ENCODE results near the gene ADAM20. TPM values are rescaled to one million over a fixed set of nuclear protein-coding genes. Genes with fewer than 3 reads are reported as not detected.
A peak's percentile ranks its signal among the peaks of the same experiment; 100 is the strongest.
"Not testable (repeated sequence)": the region's sequence is repeated elsewhere in the genome, so short reads cannot be mapped to it uniquely, and the experiment has no call there.

Gene ADAM20
- total and polyA plus RNA-seq, 7 experiments from 2014 or later, result 0.45 to 2.9 (median 0.83) TPM; not detected in 2

DNA sequence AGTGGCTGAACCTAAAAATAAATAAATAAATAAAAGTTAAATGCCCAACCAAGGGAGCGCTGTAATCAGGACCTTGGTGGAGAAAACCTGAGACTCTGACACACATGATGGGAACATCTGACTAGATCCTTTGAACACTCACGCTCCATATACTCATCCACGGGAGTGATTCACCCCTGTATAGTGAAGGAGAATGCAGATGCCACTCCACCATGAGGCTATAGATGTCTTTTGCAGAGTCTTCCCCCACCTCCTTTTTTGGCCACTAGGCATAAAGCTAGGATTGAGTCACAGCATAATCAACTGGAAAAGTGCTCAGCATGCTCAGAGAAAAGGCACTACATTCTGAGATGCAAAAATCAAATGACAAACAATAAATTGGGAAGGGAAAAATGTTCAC lies 19.0 kb downstream of the ADAM20 start:
- Mint-ChIP-seq H3K36me3 (peaks cover 9 to 38% (median 19%) of the 10 kb centered on the region in 5 donors), H3K9me3 (peaks cover 3 to 16% (median 9%) of the 10 kb centered on the region in 11 donors), H3K4me3 (no peak overlapping the region), H3K4me1 (peaks cover 0 to 24% (median 5%) of the 10 kb centered on the region in 7 donors), H3K27me3 (no peaks in the 10 kb centered on the region), H3K27ac (no peak overlapping the region)
- ATAC-seq (no peak), DNase-seq (no peak)
- ChIA-PET POLR2A (no interaction called here), CTCF (no interaction called here)
- H3K9me3 ChIP-seq (ENCODE audit: control insufficient read depth in 2 of 3, low read length in 3 of 3), result no peaks in the 10 kb centered on the region
- H3K4me3 ChIP-seq (ENCODE audit: low read length), result no peak overlapping the region
- H3K4me1 ChIP-seq (ENCODE audit: control insufficient read depth in 2 of 2, insufficient read depth in 2 of 2, low read length in 2 of 2), result no peaks in the 10 kb centered on the region
- intact Hi-C loops (cut with micrococcal nuclease), result no loop called here
- no peaks in the 10 kb centered on the region for H3K27me3 ChIP-seq (ENCODE audit: control insufficient read depth in 2 of 2, insufficient read depth in 2 of 2, low read length in 2 of 2)
- no peak overlapping the region for H3K27ac ChIP-seq (ENCODE audit: low read depth, low read length)
- no peaks in the 10 kb centered on the region for H3K36me3 ChIP-seq (ENCODE audit: control insufficient read depth in 2 of 3, insufficient read depth in 3 of 3, low read length in 3 of 3)

DNA sequence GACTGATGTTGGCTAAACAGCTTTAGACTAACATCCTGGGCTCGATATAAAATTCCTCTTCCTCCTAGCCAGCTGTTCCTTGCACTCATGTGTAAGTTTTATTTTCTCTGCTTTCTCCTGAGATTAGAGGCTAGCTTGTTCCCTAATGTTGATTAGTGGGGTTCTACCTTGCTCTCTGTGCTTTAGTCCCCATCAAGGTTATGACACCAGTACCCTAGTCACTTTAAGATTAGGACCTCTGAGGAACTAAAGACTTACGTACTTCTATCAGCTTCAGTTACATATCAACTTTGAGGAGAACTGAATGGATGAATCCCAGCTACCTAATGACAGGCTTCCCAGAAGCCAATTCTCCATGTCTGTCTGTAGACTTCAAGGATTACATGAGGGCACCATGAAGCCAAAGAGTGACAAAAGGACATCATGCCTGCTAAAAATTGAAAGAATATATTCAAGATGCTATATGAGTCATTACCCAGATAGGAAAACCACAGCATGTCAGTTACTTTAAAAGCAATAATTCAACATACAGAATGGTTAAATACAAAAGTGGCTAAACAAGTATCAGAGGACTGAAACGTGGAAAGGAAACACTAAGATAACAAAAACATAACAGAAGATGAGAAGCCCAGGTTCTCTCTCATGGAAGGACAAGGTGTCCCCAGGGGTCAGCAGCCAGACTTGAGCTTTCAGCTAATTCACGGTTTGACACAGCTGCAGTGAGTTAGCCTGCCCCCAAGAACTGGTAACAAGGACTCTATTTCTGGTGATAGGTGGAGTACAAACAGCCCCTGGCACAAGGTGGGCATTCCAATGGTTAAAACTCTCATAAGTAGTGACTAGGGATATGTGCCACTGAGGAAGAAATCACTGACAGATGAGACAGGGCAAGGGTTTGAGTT lies 20.4 kb downstream of the ADAM20 start:
- ChIA-PET CTCF (interaction anchor here (0.6 kb wide), 1 partner anchor 108 kb away, joined by 3 read pairs; no protein-coding TSS in a partner anchor), POLR2A (no interaction called here)
- no peaks in the 10 kb centered on the region for H3K27me3 ChIP-seq (ENCODE audit: control insufficient read depth in 2 of 2, insufficient read depth in 2 of 2, low read length in 2 of 2)
- peaks cover 0 to 24% (median 5%) of the 10 kb centered on the region in 7 donors for H3K4me1 Mint-ChIP-seq
- H3K4me1 ChIP-seq (ENCODE audit: control insufficient read depth in 2 of 2, insufficient read depth in 2 of 2, low read length in 2 of 2), result no peaks in the 10 kb centered on the region
- no peaks in the 10 kb centered on the region for H3K27me3 Mint-ChIP-seq
- peaks cover 0 to 40% (median 14%) of the 10 kb centered on the region in 5 donors for H3K36me3 Mint-ChIP-seq
- ATAC-seq, result no peak
- H3K27ac ChIP-seq (ENCODE audit: low read depth, low read length), result no peak overlapping the region
- peaks cover 0 to 15% (median 5%) of the 10 kb centered on the region in 11 donors for H3K9me3 Mint-ChIP-seq
- DNase-seq, result no peak
- no peaks in the 10 kb centered on the region for H3K36me3 ChIP-seq (ENCODE audit: control insufficient read depth in 2 of 3, insufficient read depth in 3 of 3, low read length in 3 of 3)
- H3K9me3 ChIP-seq (ENCODE audit: control insufficient read depth in 2 of 3, low read length in 3 of 3), result no peaks in the 10 kb centered on the region
- H3K4me3 ChIP-seq (ENCODE audit: low read length), result no peak overlapping the region
- peak overlapping the region in 2 of 9 donors; percentile 22 to 66 for H3K27ac Mint-ChIP-seq
- H3K4me3 Mint-ChIP-seq, result peak overlapping the region in 1 of 10 donors; percentile 37
- intact Hi-C loops (cut with micrococcal nuclease), result no loop called here

DNA sequence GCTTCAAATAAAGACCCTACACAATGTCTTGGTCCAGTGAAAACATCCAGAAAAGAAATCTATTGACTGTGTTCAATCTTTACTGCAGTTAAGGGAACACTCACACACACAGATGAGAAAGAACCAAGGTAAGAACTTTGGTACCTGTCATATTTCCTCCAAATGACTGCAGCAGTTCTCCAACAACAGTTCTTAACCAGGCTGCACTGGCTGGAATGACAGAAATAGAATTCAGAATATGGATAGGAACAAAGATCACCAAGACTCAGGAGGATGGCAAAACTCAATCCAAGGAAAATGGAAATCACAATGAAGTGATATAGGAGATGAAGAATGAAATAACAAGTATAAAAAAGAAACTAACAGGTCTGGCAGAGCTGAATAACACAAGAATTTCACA lies 36.6 kb downstream of the ADAM20 start:
- H3K4me3 ChIP-seq (ENCODE audit: low read length), result no peak overlapping the region
- H3K9me3 ChIP-seq (ENCODE audit: control insufficient read depth in 2 of 3, low read length in 3 of 3), result no peaks in the 10 kb centered on the region
- no peaks in the 10 kb centered on the region for H3K4me1 ChIP-seq (ENCODE audit: control insufficient read depth in 2 of 2, insufficient read depth in 2 of 2, low read length in 2 of 2)
- no peaks in the 10 kb centered on the region for H3K36me3 ChIP-seq (ENCODE audit: control insufficient read depth in 2 of 3, insufficient read depth in 3 of 3, low read length in 3 of 3)
- Mint-ChIP-seq H3K4me3 (no peak overlapping the region), H3K27ac (no peak overlapping the region), H3K4me1 (peaks cover 0 to 5% (median 0%) of the 10 kb centered on the region in 7 donors), H3K27me3 (peaks cover 0 to 6% (median 0%) of the 10 kb centered on the region in 5 donors), H3K9me3 (peaks cover 3 to 42% (median 13%) of the 10 kb centered on the region in 11 donors), H3K36me3 (peaks cover 10 to 74% (median 59%) of the 10 kb centered on the region in 5 donors)
- intact Hi-C loops (cut with micrococcal nuclease), result no loop called here
- H3K27me3 ChIP-seq (ENCODE audit: control insufficient read depth in 2 of 2, insufficient read depth in 2 of 2, low read length in 2 of 2), result no peaks in the 10 kb centered on the region
- DNase-seq (no peak), ATAC-seq (no peak)
- ChIA-PET POLR2A (no interaction called here), CTCF (no interaction called here)
- H3K27ac ChIP-seq (ENCODE audit: low read depth, low read length), result no peak overlapping the region

- Mint-ChIP-seq H3K9me3 (peaks cover 11 to 78% (median 36%) of the 10 kb centered on the region in 11 donors), H3K27me3 (no peaks in the 10 kb centered on the region), H3K4me1 (no peaks in the 10 kb centered on the region), H3K27ac (no peak overlapping the region), H3K36me3 (peaks cover 13 to 83% (median 64%) of the 10 kb centered on the region in 5 donors), H3K4me3 (no peak overlapping the region)
- no peak overlapping the region for H3K4me3 ChIP-seq (ENCODE audit: low read length)
- no peak for ATAC-seq
- no peak overlapping the region for H3K27ac ChIP-seq (ENCODE audit: low read depth, low read length)
- ChIA-PET CTCF (no interaction called here), POLR2A (no interaction called here)
- DNase-seq, result no peak
- H3K27me3 ChIP-seq (ENCODE audit: control insufficient read depth in 2 of 2, insufficient read depth in 2 of 2, low read length in 2 of 2), result no peaks in the 10 kb centered on the region
- no peaks in the 10 kb centered on the region for H3K4me1 ChIP-seq (ENCODE audit: control insufficient read depth in 2 of 2, insufficient read depth in 2 of 2, low read length in 2 of 2)
- H3K9me3 ChIP-seq (ENCODE audit: control insufficient read depth in 2 of 3, low read length in 3 of 3), result peaks cover 0 to 30% (median 0%) of the 10 kb centered on the region in 3 experiments
- H3K36me3 ChIP-seq (ENCODE audit: control insufficient read depth in 2 of 3, insufficient read depth in 3 of 3, low read length in 3 of 3), result peaks cover 0 to 13% (median 0%) of the 10 kb centered on the region in 3 experiments
- intact Hi-C loops (cut with micrococcal nuclease), result no loop called here
Observed at GRCh38 chr14:70489579-70490200, 45.1 kb downstream of the ADAM20 start.

DNA sequence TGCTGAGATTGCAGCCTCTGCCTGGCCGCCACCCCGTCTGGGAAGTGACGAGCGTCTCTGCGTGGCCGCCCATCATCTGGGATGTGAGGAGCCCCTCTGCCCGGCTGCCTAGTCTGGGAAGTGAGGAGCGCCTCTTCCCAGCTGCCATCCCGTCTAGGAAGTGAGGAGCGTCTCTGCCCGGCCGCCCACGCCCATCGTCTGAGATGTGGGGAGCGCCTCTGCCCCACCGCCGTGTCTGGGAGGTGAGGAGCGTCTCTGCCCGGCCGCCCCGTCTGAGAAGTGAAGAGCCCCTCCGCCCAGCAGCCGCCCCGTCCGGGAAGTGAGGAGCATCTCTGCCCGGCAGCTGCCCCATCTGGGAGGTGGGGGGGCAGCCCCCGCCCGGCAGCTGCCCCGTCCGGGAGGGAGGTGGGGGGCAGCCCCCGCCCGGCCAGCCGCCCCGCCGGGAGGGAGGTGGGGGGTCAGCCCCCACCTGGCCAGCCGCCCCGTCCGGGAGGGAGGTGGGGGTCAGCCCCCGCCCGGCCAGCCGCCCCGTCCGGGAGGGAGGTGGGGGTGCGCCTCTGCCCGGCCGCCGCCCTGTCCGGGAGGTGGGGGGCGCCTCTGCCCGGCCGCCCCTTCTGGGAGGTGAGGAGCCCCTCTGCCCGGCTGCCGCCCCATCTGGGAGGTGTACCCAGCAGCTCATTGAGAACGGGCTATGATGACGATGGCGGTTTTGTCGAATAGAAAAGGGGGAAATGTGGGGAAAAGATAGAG lies 57.3 kb downstream of the ADAM20 start:
- intact Hi-C loops (cut with micrococcal nuclease); H3K27me3 Mint-ChIP-seq; H3K27me3 ChIP-seq (ENCODE audit: control insufficient read depth in 2 of 2, insufficient read depth in 2 of 2, low read length in 2 of 2); H3K4me1 ChIP-seq (ENCODE audit: control insufficient read depth in 2 of 2, insufficient read depth in 2 of 2, low read length in 2 of 2); H3K4me1 Mint-ChIP-seq; H3K36me3 ChIP-seq (ENCODE audit: control insufficient read depth in 2 of 3, insufficient read depth in 3 of 3, low read length in 3 of 3); DNase-seq; H3K27ac Mint-ChIP-seq; H3K4me3 ChIP-seq (ENCODE audit: low read length); H3K27ac ChIP-seq (ENCODE audit: low read depth, low read length); POLR2A ChIA-PET; ATAC-seq; H3K4me3 Mint-ChIP-seq; H3K9me3 ChIP-seq (ENCODE audit: control insufficient read depth in 2 of 3, low read length in 3 of 3); CTCF ChIA-PET: not testable (repeated sequence)
- Mint-ChIP-seq H3K36me3 (peaks cover 2 to 39% (median 20%) of the 10 kb centered on the region in 5 donors), H3K9me3 (peaks cover 0 to 22% (median 4%) of the 10 kb centered on the region in 11 donors)

- H3K36me3 ChIP-seq (ENCODE audit: control insufficient read depth in 2 of 3, insufficient read depth in 3 of 3, low read length in 3 of 3); H3K27me3 ChIP-seq (ENCODE audit: control insufficient read depth in 2 of 2, insufficient read depth in 2 of 2, low read length in 2 of 2); H3K4me1 Mint-ChIP-seq; H3K27ac ChIP-seq (ENCODE audit: low read depth, low read length); ATAC-seq; H3K27ac Mint-ChIP-seq; CTCF ChIA-PET; H3K27me3 Mint-ChIP-seq; POLR2A ChIA-PET; H3K9me3 ChIP-seq (ENCODE audit: control insufficient read depth in 2 of 3, low read length in 3 of 3); DNase-seq; intact Hi-C loops (cut with micrococcal nuclease); H3K4me1 ChIP-seq (ENCODE audit: control insufficient read depth in 2 of 2, insufficient read depth in 2 of 2, low read length in 2 of 2); H3K4me3 ChIP-seq (ENCODE audit: low read length); H3K4me3 Mint-ChIP-seq: not testable (repeated sequence)
- Mint-ChIP-seq H3K36me3 (peaks cover 2 to 55% (median 39%) of the 10 kb centered on the region in 5 donors), H3K9me3 (peaks cover 0 to 22% (median 5%) of the 10 kb centered on the region in 11 donors)
Observed at GRCh38 chr14:70475459-70475858, 59.3 kb downstream of the ADAM20 start.
